OCI-LY7 (cell line): ENCODE measurements around the gene CYP4F2.

Source experiments
- EZH2phosphoT487 ChIP-seq: fragments of 200-600 bp; sonication (generic); IDR thresholded peaks from 2 replicates; pipeline ENCODE4 v1.6.1; 2018; ENCODE audit warnings: low read depth, borderline replicate concordance, mild to moderate bottlenecking, mixed run types, antibody characterized with exemption, low read length, moderate library complexity, mixed read lengths
- TF ChIP-seq, protein P1 (sequence below): fragments of 200-600 bp; sonication (generic); conservative IDR thresholded peaks from 2 replicates; pipeline ENCODE4 v1.5.1; 2014; ENCODE audit warnings: mild to moderate bottlenecking, antibody characterized with exemption, low read length, moderate library complexity, mixed read lengths

DNA sequence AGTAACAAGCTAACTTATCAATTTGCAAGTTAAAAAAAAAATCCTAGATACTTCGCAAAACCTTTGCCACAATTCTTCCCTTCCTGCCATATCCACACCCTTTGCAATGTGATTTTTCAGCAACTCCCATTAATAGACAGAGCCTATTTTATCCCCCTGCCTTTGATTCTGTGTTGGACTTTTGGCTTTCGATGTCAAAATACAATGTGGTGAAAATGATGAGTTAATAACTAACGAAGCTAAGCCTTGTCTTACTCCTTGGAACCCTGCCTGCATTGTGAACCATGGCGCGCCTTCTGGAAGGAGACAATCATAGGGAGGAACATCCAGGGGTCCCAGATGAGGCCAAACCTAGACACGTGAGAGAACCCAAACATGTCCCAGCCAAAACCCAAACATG lies 6.4 kb downstream of the CYP4F2 start:
- TF ChIP-seq, protein P1, sequence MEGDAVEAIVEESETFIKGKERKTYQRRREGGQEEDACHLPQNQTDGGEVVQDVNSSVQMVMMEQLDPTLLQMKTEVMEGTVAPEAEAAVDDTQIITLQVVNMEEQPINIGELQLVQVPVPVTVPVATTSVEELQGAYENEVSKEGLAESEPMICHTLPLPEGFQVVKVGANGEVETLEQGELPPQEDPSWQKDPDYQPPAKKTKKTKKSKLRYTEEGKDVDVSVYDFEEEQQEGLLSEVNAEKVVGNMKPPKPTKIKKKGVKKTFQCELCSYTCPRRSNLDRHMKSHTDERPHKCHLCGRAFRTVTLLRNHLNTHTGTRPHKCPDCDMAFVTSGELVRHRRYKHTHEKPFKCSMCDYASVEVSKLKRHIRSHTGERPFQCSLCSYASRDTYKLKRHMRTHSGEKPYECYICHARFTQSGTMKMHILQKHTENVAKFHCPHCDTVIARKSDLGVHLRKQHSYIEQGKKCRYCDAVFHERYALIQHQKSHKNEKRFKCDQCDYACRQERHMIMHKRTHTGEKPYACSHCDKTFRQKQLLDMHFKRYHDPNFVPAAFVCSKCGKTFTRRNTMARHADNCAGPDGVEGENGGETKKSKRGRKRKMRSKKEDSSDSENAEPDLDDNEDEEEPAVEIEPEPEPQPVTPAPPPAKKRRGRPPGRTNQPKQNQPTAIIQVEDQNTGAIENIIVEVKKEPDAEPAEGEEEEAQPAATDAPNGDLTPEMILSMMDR, result no peak
- TF ChIP-seq EZH2phosphoT487, result no peak
